SK-N-SH (cell line): ENCODE measurements around the gene AGBL4. TPM values are rescaled to one million over a fixed set of nuclear protein-coding genes. Genes with fewer than 3 reads are reported as not detected.

ENCODE experiments used
- CTCF ChIA-PET: fragments of 300-600, 350-600 bp; formaldehyde crosslinking; extraction: SDS; loops from one replicate; lab custom pipeline; 2021; lab: Yijun Ruan, JAX
- POLR2A ChIA-PET: fragments of 350-600 bp; sonication (Branson Sonifier 250); formaldehyde crosslinking; extraction: SDS; loops from one replicate; lab custom pipeline; 2020; ENCODE audit warnings: antibody characterized with exemption, inconsistent platforms; lab: Yijun Ruan, JAX
- DNase-seq: peaks from one replicate; pipeline ENCODE4 v3.0.0; 2012
- H2AFZ ChIP-seq: fragments of 200-600 bp; sonication (generic); 2 replicates; pipeline ENCODE4 v1.8.1; 2016; ENCODE audit warnings: antibody characterized with exemption, mild to moderate bottlenecking, low read depth
- H3F3A ChIP-seq: fragments of 200-600 bp; sonication (generic); replicated peaks from 2 replicates; pipeline ENCODE3; 2016; ENCODE audit warnings: antibody characterized with exemption, mild to moderate bottlenecking; ENCODE audit not compliant: insufficient read depth
- H3K27ac ChIP-seq, 2 experiments: fragments of 200-500 bp in 1 of 2; fragments of 200-600 bp in 1 of 2; sonication (Bioruptor generic) in 1 of 2; sonication (generic), shearing (Covaris generic) in 1 of 2; 2 replicates each; pipeline versions ENCODE4 v1.5.1 to v1.6.1; 2014 to 2016; ENCODE audit warnings: low read depth in 2 of 2, inconsistent platforms in 1 of 2, low read length in 1 of 2, mild to moderate bottlenecking in 1 of 2, mixed read lengths in 1 of 2
- H3K27me3 ChIP-seq: fragments of 200-600 bp; sonication (generic), shearing (Covaris generic); 2 replicates; pipeline ENCODE4 v1.6.1; 2016; ENCODE audit warnings: mixed run types; ENCODE audit not compliant: insufficient read depth
- H3K36me3 ChIP-seq, 2 experiments: fragments of 200-500 bp in 1 of 2; fragments of 200-600 bp in 1 of 2; sonication (Bioruptor generic) in 1 of 2; sonication (generic) in 1 of 2; replicated peaks in 1 of 2; 2 replicates each; pipeline versions ENCODE3 to v1.5.1; 2014 to 2016; ENCODE audit warnings: low read length in 1 of 2, mild to moderate bottlenecking in 1 of 2; ENCODE audit not compliant: insufficient read depth in 2 of 2, control insufficient read depth in 1 of 2
- H3K4me1 ChIP-seq, 2 experiments: fragments of 200-500 bp in 1 of 2; fragments of 200-600 bp in 1 of 2; sonication (Bioruptor generic) in 1 of 2; sonication (generic), shearing (Covaris generic) in 1 of 2; 2 replicates each; pipeline versions ENCODE4 v1.5.1 to v1.6.1; 2014 to 2016; ENCODE audit warnings: low read depth in 1 of 2, low read length in 1 of 2, mixed run types in 1 of 2; ENCODE audit not compliant: insufficient read depth in 2 of 2, control insufficient read depth in 1 of 2
- H3K4me2 ChIP-seq: fragments of 200-600 bp; sonication (generic), shearing (Covaris generic); 2 replicates; pipeline ENCODE4 v1.6.1; 2017; ENCODE audit warnings: mixed run types
- H3K4me3 ChIP-seq, 2 experiments: fragments of 200-500 bp in 1 of 2; fragments of 200-600 bp in 1 of 2; sonication (Bioruptor generic) in 1 of 2; sonication (generic), shearing (Covaris generic) in 1 of 2; 2 replicates each; pipeline versions ENCODE4 v1.5.1 to v1.8.1; 2014 to 2016; ENCODE audit warnings: low read depth in 2 of 2, inconsistent platforms in 1 of 2, low read length in 1 of 2, mild to moderate bottlenecking in 1 of 2, mixed read lengths in 1 of 2, moderate library complexity in 1 of 2
- H3K79me2 ChIP-seq: fragments of 200-600 bp; sonication (generic); 2 replicates; pipeline ENCODE4 v1.8.1; 2017; ENCODE audit warnings: mild to moderate bottlenecking; ENCODE audit not compliant: insufficient read depth
- H3K9ac ChIP-seq: fragments of 200-600 bp; sonication (generic); 2 replicates; pipeline ENCODE4 v1.6.1; 2017; ENCODE audit warnings: mixed run types
- H3K9me2 ChIP-seq: fragments of 200-600 bp; sonication (generic); 2 replicates; pipeline ENCODE4 v1.6.1; 2017; ENCODE audit warnings: mixed run types
- H3K9me3 ChIP-seq: fragments of 200-600 bp; sonication (generic); 2 replicates; pipeline ENCODE4 v1.6.1; 2017; ENCODE audit warnings: mixed run types, mild to moderate bottlenecking, moderate library complexity
- H4K20me1 ChIP-seq: fragments of 200-600 bp; sonication (generic); 2 replicates; pipeline ENCODE4 v1.6.1; 2017; ENCODE audit warnings: mild to moderate bottlenecking, mixed run types; ENCODE audit not compliant: insufficient read depth
- CHD2 ChIP-seq: fragments of 150-350 bp; IDR thresholded peaks from 2 replicates; pipeline ENCODE4 v1.6.1; 2018; ENCODE audit warnings: low read length; ENCODE audit not compliant: partially characterized antibody
- FOSL2 ChIP-seq: IDR thresholded peaks from 2 replicates; pipeline ENCODE4 v1.4.0; 2012; ENCODE audit warnings: low read depth, mild to moderate bottlenecking, moderate library complexity, borderline replicate concordance
- NFIC ChIP-seq: IDR thresholded peaks from 2 replicates; pipeline ENCODE4 v1.4.0; 2012; ENCODE audit warnings: borderline replicate concordance
- PBX3 ChIP-seq: IDR thresholded peaks from 2 replicates; pipeline ENCODE4; 2012
- POLR2AphosphoS5 ChIP-seq: IDR thresholded peaks from 2 replicates; pipeline ENCODE4 v1.6.1; 2012; ENCODE audit warnings: low read depth, low read length
- RAD21 ChIP-seq: IDR thresholded peaks from 2 replicates; pipeline ENCODE4 v1.6.1; 2012; ENCODE audit warnings: mild to moderate bottlenecking, low read length
- SMC3 ChIP-seq: IDR thresholded peaks from 2 replicates; pipeline ENCODE4 v1.6.1; 2012; ENCODE audit warnings: low read depth, low read length, improper control_type of control experiment
- WGBS: methylation state at CpG from one replicate; pipeline ENCODE4 v1.1.6; 2017; ENCODE audit warnings: low lambda C conversion rate; 5-methylcytosine and 5-hydroxymethylcytosine counted together
- polyA plus RNA-seq, 3 experiments: library from polyadenylated mRNA; depleted of rRNA; stranded (reverse); fragments of >200 nt; gene quantifications; 2 replicates each; pipeline ENCODE4 v1.2.3, GENCODE V29; 2012
- TF ChIP-seq, protein P1 (sequence below): fragments of 200-600 bp; sonication (generic); IDR thresholded peaks from 2 replicates; pipeline ENCODE4 v1.6.1; 2017; ENCODE audit warnings: antibody characterized with exemption, mild to moderate bottlenecking, moderate library complexity
- TF ChIP-seq, protein P2 (sequence below): IDR thresholded peaks from 2 replicates; pipeline ENCODE4 v1.6.1; 2012; ENCODE audit warnings: mild to moderate bottlenecking, low read depth, low read length, moderate library complexity

The AGBL4 gene
- polyA plus RNA-seq, 1 of the 3 experiments (the other 2 are of a cell fraction): 0.07 TPM

GRCh38 chr1:48937732-48938131 lies 1086.0 kb downstream of the AGBL4 start:
- no peak for DNase-seq

DNA sequence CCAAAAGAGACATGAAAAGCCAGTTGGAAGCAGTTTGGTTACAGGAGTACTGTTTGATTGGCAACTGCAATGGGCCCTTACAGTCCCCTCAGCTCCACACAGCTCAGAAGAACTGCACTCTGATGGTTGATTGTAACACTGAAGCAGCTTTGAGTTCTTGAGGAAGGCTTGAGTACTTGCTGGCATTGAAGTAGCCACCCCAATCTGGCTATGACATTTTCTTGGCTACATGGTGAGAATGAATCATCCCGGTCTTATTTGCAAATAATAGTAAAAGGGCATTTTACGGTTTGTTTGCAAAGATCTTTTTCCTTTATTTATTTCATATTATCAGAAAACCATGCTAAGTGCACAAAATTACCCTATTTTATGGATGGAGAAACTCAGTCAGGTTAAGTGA lies 1087.3 kb downstream of the AGBL4 start:
- no peaks in the 10 kb centered on the region for H3K36me3 ChIP-seq
- ChIA-PET CTCF (interaction anchor here (0.9 to 1.1 kb wide), 2 partner anchors 16 to 21 kb away, joined by 3 read pairs; no protein-coding TSS in a partner anchor), POLR2A (no interaction called here)
- H3K9me3 ChIP-seq: no peaks in the 10 kb centered on the region
- WGBS: 79% methylated on average over 2 of the region's 2 CpGs
- H3K4me1 ChIP-seq: peaks cover 15 to 17% of the 10 kb centered on the region in 2 experiments
- H3K4me2 ChIP-seq: no peak overlapping the region
- no peak overlapping the region for H2AFZ ChIP-seq
- peaks cover 11% of the 10 kb centered on the region for H3F3A ChIP-seq
- H3K27me3 ChIP-seq: no peaks in the 10 kb centered on the region
- H4K20me1 ChIP-seq: no peaks in the 10 kb centered on the region
- TF ChIP-seq NFIC: peak; percentile 44; the same call in 1 of the 2 replicates
- TF ChIP-seq POLR2AphosphoS5: no peak
- TF ChIP-seq PBX3: peak; percentile 24; the same call in 1 of the 2 replicates
- TF ChIP-seq FOSL2: peak; percentile 35; the same call in 1 of the 2 replicates
- no peaks in the 10 kb centered on the region for H3K9me2 ChIP-seq
- H3K79me2 ChIP-seq: no peaks in the 10 kb centered on the region
- no peak overlapping the region for H3K9ac ChIP-seq
- no peak overlapping the region for H3K27ac ChIP-seq
- DNase-seq: no peak
- H3K4me3 ChIP-seq: no peak overlapping the region

More at GRCh38 chr1:48937732-48938131, 1086.0 kb downstream of the AGBL4 start:
- Histone ChIP-seq H3K4me1 (peaks cover 8 to 15% of the 10 kb centered on the region in 2 experiments; a peak in 3 of 4 replicates), H3K9me3 (no peaks in the 10 kb centered on the region), H3F3A (no peaks in the 10 kb centered on the region), H3K4me2 (no peak overlapping the region), H3K27me3 (no peaks in the 10 kb centered on the region), H4K20me1 (no peaks in the 10 kb centered on the region), H3K9me2 (no peaks in the 10 kb centered on the region), H3K9ac (no peak overlapping the region), H3K4me3 (no peak overlapping the region), H3K79me2 (no peaks in the 10 kb centered on the region), H3K27ac (no peak overlapping the region), H2AFZ (no peak overlapping the region), H3K36me3 (no peaks in the 10 kb centered on the region)
- ChIA-PET CTCF (interaction anchor here (1.1 kb wide), 1 partner anchor 17 kb away, joined by 3 read pairs; no protein-coding TSS in a partner anchor), POLR2A (no interaction called here)
- TF ChIP-seq, protein P1, sequence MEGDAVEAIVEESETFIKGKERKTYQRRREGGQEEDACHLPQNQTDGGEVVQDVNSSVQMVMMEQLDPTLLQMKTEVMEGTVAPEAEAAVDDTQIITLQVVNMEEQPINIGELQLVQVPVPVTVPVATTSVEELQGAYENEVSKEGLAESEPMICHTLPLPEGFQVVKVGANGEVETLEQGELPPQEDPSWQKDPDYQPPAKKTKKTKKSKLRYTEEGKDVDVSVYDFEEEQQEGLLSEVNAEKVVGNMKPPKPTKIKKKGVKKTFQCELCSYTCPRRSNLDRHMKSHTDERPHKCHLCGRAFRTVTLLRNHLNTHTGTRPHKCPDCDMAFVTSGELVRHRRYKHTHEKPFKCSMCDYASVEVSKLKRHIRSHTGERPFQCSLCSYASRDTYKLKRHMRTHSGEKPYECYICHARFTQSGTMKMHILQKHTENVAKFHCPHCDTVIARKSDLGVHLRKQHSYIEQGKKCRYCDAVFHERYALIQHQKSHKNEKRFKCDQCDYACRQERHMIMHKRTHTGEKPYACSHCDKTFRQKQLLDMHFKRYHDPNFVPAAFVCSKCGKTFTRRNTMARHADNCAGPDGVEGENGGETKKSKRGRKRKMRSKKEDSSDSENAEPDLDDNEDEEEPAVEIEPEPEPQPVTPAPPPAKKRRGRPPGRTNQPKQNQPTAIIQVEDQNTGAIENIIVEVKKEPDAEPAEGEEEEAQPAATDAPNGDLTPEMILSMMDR: peak; percentile 16; the same call in 1 of the 2 replicates
- no peak for TF ChIP-seq SMC3
- WGBS: 90% methylated on average over 1 of the region's 1 CpG

DNA sequence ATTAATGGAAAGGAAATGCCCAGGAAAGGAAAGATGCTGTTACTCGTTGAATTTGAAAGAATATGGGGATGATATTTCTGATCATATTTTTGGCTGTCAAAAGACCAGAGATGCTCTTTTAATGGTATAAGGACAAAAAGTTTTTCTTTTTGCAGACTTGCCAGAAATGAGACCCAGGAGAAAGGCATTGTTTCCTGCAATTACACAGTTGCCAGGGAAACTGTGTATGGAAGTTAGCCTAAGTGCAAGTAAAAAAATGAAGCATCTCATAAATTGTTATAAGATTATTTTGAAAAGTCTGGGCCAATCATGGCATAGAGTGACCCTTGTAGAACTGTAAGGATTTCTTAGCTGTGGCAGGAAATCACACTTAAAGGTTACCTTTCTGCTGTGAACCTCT lies 1091.4 kb downstream of the AGBL4 start:
- peaks cover 10 to 21% of the 10 kb centered on the region in 2 experiments for H3K4me1 ChIP-seq
- H3K9ac ChIP-seq: 0 out of 2 replicates have a peak overlapping the region, but pooled peaks have one; percentile 57
- DNase-seq: no peak
- peak overlapping the region; percentile 60 to 84 for H3K27ac ChIP-seq
- H3K79me2 ChIP-seq: no peaks in the 10 kb centered on the region
- POLR2A ChIA-PET: no interaction called here
- CTCF ChIA-PET: interaction anchor here (1.1 kb wide), 1 partner anchor 8 kb away, joined by 4 read pairs; no protein-coding TSS in a partner anchor
- WGBS: 35% methylated on average over 1 of the region's 1 CpG
- peaks cover 15% of the 10 kb centered on the region for H3F3A ChIP-seq
- no peaks in the 10 kb centered on the region for H3K9me2 ChIP-seq
- H4K20me1 ChIP-seq: no peaks in the 10 kb centered on the region
- H3K27me3 ChIP-seq: no peaks in the 10 kb centered on the region
- no peaks in the 10 kb centered on the region for H3K36me3 ChIP-seq
- H3K4me3 ChIP-seq: no peak overlapping the region
- peak overlapping the region; percentile 70 for H3K4me2 ChIP-seq
- no peak overlapping the region for H2AFZ ChIP-seq
- TF ChIP-seq CHD2 (no peak), RAD21 (no peak)
- TF ChIP-seq, protein P2, sequence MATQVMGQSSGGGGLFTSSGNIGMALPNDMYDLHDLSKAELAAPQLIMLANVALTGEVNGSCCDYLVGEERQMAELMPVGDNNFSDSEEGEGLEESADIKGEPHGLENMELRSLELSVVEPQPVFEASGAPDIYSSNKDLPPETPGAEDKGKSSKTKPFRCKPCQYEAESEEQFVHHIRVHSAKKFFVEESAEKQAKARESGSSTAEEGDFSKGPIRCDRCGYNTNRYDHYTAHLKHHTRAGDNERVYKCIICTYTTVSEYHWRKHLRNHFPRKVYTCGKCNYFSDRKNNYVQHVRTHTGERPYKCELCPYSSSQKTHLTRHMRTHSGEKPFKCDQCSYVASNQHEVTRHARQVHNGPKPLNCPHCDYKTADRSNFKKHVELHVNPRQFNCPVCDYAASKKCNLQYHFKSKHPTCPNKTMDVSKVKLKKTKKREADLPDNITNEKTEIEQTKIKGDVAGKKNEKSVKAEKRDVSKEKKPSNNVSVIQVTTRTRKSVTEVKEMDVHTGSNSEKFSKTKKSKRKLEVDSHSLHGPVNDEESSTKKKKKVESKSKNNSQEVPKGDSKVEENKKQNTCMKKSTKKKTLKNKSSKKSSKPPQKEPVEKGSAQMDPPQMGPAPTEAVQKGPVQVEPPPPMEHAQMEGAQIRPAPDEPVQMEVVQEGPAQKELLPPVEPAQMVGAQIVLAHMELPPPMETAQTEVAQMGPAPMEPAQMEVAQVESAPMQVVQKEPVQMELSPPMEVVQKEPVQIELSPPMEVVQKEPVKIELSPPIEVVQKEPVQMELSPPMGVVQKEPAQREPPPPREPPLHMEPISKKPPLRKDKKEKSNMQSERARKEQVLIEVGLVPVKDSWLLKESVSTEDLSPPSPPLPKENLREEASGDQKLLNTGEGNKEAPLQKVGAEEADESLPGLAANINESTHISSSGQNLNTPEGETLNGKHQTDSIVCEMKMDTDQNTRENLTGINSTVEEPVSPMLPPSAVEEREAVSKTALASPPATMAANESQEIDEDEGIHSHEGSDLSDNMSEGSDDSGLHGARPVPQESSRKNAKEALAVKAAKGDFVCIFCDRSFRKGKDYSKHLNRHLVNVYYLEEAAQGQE: no peak
- no peaks in the 10 kb centered on the region for H3K9me3 ChIP-seq
